Measurements from ENCODE around the gene TTBK1.
A peak's percentile ranks its signal among the peaks of the same experiment; 100 is the strongest.

TTBK1 gene

DNA sequence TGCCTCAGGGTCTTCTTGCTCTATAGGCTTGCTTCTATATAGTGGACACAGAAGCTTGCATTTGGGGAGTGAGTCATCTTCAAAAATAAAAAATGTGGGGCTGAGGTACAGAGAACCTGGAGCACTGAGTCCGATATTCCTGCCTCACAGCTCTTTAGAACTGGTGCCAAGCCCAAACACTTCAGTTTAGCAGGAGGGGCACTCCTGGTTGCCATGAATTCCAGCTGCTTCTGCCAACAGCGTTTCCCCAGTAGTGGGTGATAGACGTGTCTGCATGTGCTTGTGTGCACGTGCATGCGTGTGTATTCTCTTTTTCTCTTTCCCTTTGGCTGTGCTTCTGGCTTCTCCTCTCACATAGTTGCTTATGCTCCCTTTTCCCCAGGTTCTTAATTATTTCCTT lies 25.9 kb upstream of the TTBK1 start:
- no peak overlapping the region for H3K4me3 Mint-ChIP-seq
- peaks cover 24% of the 10 kb centered on the region for H3K36me3 Mint-ChIP-seq (ENCODE audit: low read depth)
- H3K4me1 Mint-ChIP-seq (ENCODE audit: low read depth): peaks cover 9% of the 10 kb centered on the region
- no peaks in the 10 kb centered on the region for H3K27me3 Mint-ChIP-seq
- no peak overlapping the region for H3K27ac Mint-ChIP-seq
- no peaks in the 10 kb centered on the region for H3K9me3 Mint-ChIP-seq

DNA sequence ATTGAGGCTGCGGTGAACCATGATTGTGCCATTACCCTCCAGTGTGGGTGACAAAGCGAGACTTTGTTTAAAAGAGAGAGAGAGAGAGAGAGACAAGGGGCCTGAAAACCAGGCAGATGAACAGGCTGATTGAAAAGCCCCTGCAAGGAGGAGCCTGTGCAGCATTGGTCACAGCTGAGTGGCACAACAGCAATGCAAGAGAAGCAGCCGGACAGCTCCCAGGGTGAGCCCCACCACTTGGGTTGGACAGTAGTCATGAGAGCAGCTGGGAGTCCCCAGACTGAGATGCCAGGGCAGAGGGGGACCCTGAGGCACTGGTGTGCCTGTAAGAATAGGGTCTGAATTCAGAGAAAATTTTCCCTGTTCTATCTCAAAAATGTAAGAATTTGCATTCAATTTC lies 24.2 kb upstream of the TTBK1 start:
- Mint-ChIP-seq H3K9me3 (no peaks in the 10 kb centered on the region), H3K27ac (no peak overlapping the region), H3K27me3 (no peaks in the 10 kb centered on the region), H3K36me3 (ENCODE audit: low read depth) (peaks cover 36% of the 10 kb centered on the region), H3K4me1 (ENCODE audit: low read depth) (peaks cover 22% of the 10 kb centered on the region), H3K4me3 (no peak overlapping the region)

DNA sequence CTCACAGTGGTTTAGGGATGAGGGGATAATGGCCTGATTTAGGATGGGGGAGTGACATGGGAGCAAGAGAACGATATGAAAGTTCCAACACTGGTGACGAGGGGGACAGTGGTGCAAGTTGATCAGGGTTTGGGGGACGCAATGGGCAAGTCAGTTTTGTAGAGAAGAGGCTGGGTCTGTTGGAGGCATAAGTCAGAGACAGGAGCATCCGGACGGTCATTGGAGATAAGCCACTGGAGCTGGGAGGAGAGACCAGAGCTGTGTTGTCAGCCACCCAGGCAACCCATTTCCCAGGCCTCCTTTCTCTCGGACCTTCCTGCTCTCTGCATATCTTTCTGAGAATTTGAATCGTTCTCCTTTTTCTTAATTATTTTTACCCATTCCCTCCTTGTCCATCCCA lies 23.5 kb upstream of the TTBK1 start:
- H3K9me3 Mint-ChIP-seq: no peaks in the 10 kb centered on the region
- no peaks in the 10 kb centered on the region for H3K27me3 Mint-ChIP-seq
- peaks cover 29% of the 10 kb centered on the region for H3K4me1 Mint-ChIP-seq (ENCODE audit: low read depth)
- H3K36me3 Mint-ChIP-seq (ENCODE audit: low read depth): peaks cover 42% of the 10 kb centered on the region
- no peak overlapping the region for H3K4me3 Mint-ChIP-seq
- H3K27ac Mint-ChIP-seq: no peak overlapping the region

DNA sequence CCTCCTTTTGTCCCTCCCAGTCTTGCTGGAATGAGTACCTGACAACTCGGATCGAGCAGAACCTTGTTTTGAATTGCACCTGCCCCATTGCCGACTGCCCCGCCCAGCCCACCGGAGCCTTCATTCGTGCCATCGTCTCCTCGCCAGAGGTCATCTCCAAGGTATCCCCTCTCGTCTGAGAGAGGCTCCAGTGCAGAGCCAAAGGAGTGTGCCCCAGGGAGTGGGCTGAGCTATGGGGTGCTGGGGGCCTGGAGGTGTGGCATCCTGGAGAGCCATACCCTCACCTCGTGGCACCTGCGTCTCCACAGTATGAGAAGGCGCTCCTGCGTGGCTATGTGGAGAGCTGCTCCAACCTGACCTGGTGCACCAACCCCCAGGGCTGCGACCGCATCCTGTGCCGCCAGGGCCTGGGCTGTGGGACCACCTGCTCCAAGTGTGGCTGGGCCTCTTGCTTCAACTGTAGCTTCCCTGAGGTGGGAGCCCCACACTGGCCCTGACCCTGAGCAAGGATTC lies 22.8 kb upstream of the TTBK1 start:
- peak overlapping the region; percentile 49 for H3K27ac Mint-ChIP-seq
- H3K9me3 Mint-ChIP-seq: no peaks in the 10 kb centered on the region
- H3K36me3 Mint-ChIP-seq (ENCODE audit: low read depth): peaks cover 45% of the 10 kb centered on the region
- peaks cover 34% of the 10 kb centered on the region for H3K4me1 Mint-ChIP-seq (ENCODE audit: low read depth)
- H3K27me3 Mint-ChIP-seq: no peaks in the 10 kb centered on the region
- no peak overlapping the region for H3K4me3 Mint-ChIP-seq

DNA sequence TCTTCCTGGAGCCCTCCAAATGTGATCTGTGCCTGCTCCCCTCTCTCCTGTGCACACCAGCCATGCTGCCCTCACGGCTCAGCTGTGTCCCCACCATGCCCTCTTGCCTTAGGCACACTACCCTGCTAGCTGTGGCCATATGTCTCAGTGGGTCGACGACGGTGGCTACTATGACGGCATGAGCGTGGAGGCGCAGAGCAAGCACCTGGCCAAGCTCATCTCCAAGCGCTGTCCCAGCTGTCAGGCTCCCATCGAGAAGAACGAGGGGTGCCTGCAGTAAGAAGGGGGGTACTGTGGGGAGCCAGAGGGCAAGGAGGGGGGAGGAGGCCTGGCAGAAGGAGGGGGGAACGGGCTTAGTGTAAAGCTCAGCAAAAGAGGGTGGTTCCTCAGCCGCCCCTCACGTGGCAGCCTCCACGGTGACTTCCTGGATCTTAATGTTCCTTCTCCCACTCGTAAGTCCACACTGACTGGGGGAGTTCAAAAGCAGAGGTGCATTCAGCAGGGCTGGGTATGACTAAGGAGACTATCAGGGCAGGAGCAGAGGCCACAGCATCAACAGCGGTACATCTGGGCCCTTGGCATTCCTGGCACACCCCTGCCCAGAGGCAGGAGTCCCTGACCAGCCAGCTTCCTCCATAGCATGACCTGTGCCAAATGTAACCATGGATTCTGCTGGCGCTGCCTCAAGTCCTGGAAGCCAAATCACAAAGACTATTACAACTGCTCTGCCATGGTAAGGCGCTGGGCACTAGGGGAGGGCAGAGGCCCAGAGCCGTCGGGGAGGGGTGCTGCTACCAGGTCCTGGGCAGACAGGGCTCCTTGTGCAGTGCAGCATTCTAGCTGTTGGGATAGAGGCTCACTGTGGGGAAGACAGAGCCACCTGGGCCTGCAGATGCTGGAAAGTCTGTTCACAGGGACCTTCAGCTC lies 22.0 kb upstream of the TTBK1 start:
- H3K9me3 Mint-ChIP-seq: no peaks in the 10 kb centered on the region
- H3K36me3 Mint-ChIP-seq (ENCODE audit: low read depth): peaks cover 51% of the 10 kb centered on the region
- H3K27me3 Mint-ChIP-seq: no peaks in the 10 kb centered on the region
- H3K4me3 Mint-ChIP-seq: no peak overlapping the region
- H3K27ac Mint-ChIP-seq: peak overlapping the region; percentile 78
- peaks cover 42% of the 10 kb centered on the region for H3K4me1 Mint-ChIP-seq (ENCODE audit: low read depth)

DNA sequence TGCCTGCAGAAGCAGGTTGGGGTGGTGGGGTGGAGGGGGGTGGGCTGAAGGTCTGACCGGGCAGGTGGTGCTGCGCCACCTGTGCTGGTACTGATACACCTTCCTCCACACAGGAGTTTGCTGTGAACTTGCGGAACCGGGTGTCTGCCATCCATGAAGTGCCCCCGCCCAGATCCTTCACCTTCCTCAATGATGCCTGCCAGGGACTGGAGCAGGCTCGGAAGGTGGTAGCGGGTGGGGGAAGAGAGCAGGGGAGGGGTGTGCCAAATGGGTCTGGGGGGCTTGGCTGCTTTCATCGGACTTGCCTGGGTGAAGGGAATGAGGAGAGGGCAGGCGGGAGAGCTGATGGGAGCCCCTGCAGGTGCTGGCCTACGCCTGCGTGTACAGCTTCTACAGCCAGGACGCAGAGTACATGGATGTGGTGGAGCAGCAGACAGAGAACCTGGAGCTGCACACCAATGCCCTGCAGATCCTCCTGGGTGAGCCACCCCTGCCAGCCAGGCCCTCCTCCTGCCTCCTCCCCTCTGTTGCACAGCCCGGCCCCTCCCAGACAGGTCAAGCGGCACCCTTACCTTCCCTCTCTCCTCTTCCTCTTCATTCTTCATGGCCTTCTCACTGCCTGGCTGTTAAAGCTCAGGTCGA lies 20.7 kb upstream of the TTBK1 start:
- Mint-ChIP-seq H3K4me3 (no peak overlapping the region), H3K9me3 (no peaks in the 10 kb centered on the region), H3K27ac (peak overlapping the region; percentile 86), H3K4me1 (ENCODE audit: low read depth) (peaks cover 49% of the 10 kb centered on the region), H3K36me3 (ENCODE audit: low read depth) (peaks cover 44% of the 10 kb centered on the region), H3K27me3 (no peaks in the 10 kb centered on the region)

DNA sequence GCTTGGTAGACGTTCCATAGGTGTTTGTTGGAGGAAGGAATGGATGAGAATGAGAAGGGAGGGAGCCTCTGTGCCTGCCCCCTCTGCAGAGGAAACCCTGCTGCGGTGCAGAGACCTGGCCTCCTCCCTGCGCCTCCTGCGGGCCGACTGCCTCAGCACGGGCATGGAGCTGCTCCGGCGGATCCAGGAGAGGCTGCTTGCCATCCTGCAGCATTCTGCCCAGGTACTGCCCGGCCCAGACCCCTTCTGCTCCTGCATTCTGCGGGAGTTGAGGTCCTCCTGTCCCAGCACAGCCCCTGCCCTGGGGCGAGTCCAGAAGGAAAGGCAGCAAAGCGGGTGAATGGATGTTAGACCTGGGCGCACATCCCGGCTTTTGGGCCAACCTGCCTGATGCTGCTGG lies 20.1 kb upstream of the TTBK1 start:
- H3K27me3 Mint-ChIP-seq: no peaks in the 10 kb centered on the region
- H3K4me1 Mint-ChIP-seq (ENCODE audit: low read depth): peaks cover 56% of the 10 kb centered on the region
- peak overlapping the region; percentile 86 for H3K27ac Mint-ChIP-seq
- no peaks in the 10 kb centered on the region for H3K9me3 Mint-ChIP-seq
- H3K4me3 Mint-ChIP-seq: no peak overlapping the region
- H3K36me3 Mint-ChIP-seq (ENCODE audit: low read depth): peaks cover 41% of the 10 kb centered on the region

DNA sequence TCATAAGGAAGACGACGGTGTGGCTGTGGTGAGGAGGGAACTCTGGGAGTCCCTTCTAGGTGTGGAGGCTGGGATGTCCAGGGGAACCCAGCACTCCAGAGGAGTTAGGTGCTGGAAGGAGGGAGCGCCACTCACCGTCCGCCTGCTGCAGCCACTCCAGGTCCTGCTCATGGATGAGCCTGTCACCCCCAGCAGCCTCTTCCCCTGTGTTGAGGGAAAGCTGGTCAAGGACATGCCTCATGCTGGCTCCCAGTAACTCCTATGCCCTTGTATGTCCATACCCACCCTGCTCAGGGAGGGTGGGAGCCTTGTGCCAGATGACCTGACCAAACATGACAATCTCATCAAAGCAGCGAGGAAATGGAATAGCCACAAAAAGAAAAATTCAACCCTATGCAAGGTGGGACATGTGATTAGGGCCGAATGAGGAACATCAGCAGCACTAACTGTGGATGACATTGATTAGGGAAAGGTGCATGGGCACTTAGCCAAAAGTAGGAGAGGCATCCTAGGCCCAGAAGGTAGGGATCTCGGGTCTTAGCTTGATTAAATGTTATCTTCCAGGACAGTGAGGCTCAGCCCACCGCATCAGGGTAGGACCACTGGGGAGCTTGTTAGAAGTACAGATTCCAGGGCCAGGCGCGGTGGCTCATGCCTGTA lies 17.0 kb upstream of the TTBK1 start:
- Mint-ChIP-seq H3K36me3 (ENCODE audit: low read depth) (peaks cover 30% of the 10 kb centered on the region), H3K27me3 (peaks cover 3% of the 10 kb centered on the region), H3K4me1 (ENCODE audit: low read depth) (peaks cover 65% of the 10 kb centered on the region), H3K27ac (peak overlapping the region; percentile 96), H3K4me3 (peak overlapping the region; percentile 62), H3K9me3 (no peaks in the 10 kb centered on the region)

DNA sequence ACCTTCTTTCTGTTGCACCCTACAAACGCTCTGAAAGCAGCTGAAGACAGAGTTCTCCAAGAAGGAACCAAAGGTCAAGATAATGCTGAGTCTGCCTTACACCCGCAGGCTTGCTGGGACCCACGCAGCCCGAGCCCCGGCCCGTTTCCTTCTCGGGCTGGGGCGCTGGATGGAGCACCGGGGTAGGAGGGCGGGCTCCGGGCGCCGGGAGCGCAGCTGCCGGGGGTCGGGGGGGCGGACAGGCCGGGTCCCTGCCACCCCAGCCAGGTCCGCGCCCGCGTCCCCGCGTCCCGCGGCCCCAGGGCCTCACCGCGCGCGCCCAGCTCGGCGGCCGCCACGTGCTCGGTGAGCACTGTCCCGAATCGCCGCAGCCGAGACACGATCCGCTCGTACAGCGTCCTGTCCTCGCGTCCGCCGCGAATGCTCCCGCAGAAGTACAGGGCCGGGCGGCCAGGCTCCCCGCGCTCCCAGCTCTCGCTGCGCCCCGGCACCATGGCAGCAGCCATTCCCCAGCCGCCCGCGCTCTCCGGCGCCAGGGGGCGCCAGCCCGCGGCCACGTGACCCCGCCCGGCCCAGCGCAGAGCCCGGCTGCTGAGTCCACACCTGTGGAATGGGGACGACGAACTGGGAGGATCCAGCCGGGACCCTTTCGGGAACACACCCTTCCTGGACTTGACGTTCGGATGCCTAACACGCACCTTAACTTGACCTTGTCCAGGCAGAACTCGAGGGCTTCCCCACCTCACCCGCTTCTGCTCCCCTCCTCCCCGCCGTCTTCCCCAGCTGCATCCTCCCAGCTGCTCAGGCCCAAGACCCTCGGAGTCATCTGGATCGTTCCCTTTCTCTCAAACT lies 14.1 kb upstream of the TTBK1 start, which contains the start of gene DNPH1:
TSS of gene DNPH1 (minus strand) at position 531 of the 852 bp plus-strand sequence. CDS start at position 506, 25 bp downstream.
- no peaks in the 10 kb centered on the region for H3K9me3 Mint-ChIP-seq
- peak within 1 kb of the TSS; percentile 93 for H3K27ac Mint-ChIP-seq
- H3K36me3 Mint-ChIP-seq (ENCODE audit: low read depth): peaks cover 17% of the 10 kb centered on the region
- peaks cover 43% of the 10 kb centered on the region for H3K4me1 Mint-ChIP-seq (ENCODE audit: low read depth)
- peak within 1 kb of the TSS; percentile 91 for H3K4me3 Mint-ChIP-seq
- peaks cover 7% of the 10 kb centered on the region for H3K27me3 Mint-ChIP-seq

DNA sequence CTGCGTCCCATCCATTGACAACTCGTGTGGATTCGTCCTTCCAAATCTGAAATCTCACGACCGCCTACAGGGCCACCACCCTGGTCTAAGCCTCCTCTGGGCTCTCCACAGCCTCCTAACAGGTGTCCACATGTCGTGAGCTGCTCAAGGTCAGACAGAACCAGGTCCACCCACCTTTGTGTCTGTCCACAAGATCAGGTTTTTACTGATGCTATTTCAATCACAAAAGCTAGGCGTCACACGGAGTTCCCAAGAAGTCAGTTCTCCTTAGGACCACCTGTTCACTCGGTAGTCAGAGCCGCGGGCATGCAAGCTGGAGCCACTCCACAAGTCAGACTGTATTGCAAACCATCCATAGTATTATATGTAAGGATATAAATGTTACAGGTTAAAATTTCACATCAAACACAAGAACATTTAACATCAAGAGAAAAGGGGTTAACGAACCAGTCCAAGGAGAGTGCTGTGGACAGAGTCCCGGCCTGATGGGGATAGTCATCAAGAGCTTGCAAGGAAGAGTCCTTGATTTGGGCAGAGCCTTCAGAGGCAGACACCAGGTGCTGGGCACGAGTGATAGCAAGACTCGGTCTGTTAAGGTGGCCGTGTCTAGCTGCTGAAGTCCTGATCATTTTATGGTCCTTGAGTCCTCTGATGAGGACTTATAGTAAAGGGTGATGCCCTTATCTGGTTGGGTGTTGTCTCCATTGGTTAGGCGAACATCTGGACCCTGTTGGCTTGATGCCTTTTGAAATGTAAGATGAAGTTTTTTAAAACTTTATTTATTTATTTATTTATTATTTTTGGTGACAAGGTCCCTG lies 13.3 kb upstream of the TTBK1 start:
- no peaks in the 10 kb centered on the region for H3K9me3 Mint-ChIP-seq
- peaks cover 37% of the 10 kb centered on the region for H3K4me1 Mint-ChIP-seq (ENCODE audit: low read depth)
- peak overlapping the region; percentile 93 for H3K27ac Mint-ChIP-seq
- H3K36me3 Mint-ChIP-seq (ENCODE audit: low read depth): peaks cover 13% of the 10 kb centered on the region
- peaks cover 7% of the 10 kb centered on the region for H3K27me3 Mint-ChIP-seq
- H3K4me3 Mint-ChIP-seq: peak overlapping the region; percentile 91

DNA sequence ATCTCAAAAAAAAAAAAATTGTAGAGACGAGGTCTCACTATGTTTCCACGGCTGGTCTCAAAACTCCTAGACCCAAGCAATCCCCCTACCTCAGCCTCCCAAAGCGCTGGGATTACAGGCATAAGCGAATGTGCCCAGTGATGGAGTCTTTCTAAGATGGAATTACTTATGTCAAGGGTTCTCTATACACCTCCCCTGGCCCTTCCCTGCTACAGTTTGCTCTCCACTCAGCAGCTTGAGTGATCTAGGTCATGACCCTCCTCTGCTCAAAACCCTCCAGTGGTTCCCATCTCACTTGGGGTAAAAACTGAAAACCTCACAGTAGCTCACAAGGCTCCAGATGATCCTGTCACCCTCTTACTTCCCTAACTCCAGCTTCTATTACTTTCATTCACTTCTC lies 12.2 kb upstream of the TTBK1 start:
- H3K4me1 Mint-ChIP-seq (ENCODE audit: low read depth): peaks cover 26% of the 10 kb centered on the region
- H3K36me3 Mint-ChIP-seq (ENCODE audit: low read depth): peaks cover 6% of the 10 kb centered on the region
- no peak overlapping the region for H3K27ac Mint-ChIP-seq
- peaks cover 7% of the 10 kb centered on the region for H3K27me3 Mint-ChIP-seq
- no peak overlapping the region for H3K4me3 Mint-ChIP-seq
- H3K9me3 Mint-ChIP-seq: no peaks in the 10 kb centered on the region

DNA sequence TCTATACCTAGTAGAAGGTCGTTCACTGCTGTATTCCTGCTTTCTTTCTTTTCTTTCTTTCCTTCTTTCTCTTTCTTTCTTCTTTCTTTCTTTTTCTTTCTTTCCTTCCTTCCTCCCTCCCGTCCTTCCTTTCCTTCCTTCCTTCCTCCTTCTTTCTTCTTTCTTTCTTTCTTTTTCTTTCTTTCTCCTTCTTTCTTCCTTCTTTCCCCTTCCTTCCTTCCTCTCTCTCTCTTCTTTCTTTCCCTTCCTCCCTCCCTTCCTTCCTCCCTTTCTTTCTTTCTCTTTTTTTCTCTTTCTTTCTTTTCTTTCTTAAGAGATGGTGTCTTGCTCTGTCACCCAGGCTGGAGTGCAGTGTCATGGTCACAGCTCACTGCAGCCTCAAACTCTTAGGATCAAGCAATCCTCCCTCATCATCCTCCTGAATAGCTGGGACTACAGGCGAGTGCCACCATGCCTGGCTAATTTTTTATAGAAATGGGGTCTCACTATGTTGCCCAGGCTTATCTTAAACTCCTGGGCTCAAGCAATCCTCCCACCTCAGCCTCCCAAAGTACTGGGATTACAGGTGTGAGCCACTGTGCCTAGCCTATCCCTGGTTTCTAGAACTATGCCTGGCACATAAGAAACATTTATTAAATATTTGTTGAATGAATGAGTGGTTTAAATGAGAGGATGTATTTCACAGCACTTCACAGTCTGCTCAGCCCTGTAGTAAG lies 11.4 kb upstream of the TTBK1 start:
- Mint-ChIP-seq H3K4me3 (no peak overlapping the region), H3K36me3 (ENCODE audit: low read depth) (no peaks in the 10 kb centered on the region), H3K27me3 (peaks cover 7% of the 10 kb centered on the region), H3K9me3 (no peaks in the 10 kb centered on the region), H3K27ac (no peak overlapping the region), H3K4me1 (ENCODE audit: low read depth) (peaks cover 18% of the 10 kb centered on the region)

DNA sequence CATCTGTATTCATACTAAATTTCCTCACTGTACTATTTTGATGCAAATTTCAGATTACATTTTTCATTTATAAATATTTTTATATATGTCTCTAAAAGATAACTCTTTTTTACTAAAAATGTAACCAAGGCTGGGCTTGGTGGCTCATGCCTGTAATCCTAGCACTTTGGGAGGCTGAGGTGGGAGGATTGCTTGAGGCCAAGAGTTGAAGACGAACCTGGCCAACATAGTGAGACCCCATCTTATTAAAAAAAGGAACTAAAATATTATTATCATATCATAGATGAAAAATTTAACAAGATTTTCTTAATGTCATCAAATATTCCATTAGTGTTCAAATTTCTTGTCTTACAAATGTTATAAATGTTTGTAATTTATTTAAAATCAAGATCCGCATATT lies 7.4 kb upstream of the TTBK1 start:
- Mint-ChIP-seq H3K9me3 (no peaks in the 10 kb centered on the region), H3K27me3 (peaks cover 30% of the 10 kb centered on the region), H3K36me3 (ENCODE audit: low read depth) (no peaks in the 10 kb centered on the region), H3K4me3 (no peak overlapping the region), H3K27ac (no peak overlapping the region), H3K4me1 (ENCODE audit: low read depth) (no peaks in the 10 kb centered on the region)
